ENCODE results near the gene FAM174A. TPM values are rescaled to one million over a fixed set of nuclear protein-coding genes. Genes with fewer than 3 reads are reported as not detected.

FAM174A gene
- total RNA-seq, 3 donors from 2014 or later (not counting 1 experiment from before 2014, with no cell fraction given) = 10.2 to 13.0 (median 10.4) TPM

DNA sequence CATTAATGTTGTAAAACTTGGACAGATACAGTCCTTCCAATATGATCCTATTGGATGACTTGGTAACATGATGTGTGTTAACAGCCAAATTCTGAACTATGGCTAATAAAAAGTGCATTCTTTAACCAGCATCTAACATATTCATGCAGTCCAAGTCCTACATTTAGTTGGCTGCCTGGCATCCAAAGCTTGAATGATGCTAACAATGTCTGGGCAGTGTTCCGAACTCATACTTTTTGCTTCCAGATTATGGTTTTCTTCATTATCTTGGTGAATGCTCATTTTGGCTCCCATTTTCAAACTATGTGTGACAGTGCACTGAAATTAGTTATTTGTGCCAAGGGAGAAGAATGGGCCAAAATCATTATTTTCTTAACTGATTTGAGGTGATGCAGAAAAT is 2.8 kb downstream of the FAM174A start:
- Histone ChIP-seq H3K4me3 (ENCODE audit: low read length) (no peak overlapping the region), H3K4me1 (ENCODE audit: control insufficient read depth, insufficient read depth, low read length) (peaks cover 9% of the 10 kb centered on the region)

DNA sequence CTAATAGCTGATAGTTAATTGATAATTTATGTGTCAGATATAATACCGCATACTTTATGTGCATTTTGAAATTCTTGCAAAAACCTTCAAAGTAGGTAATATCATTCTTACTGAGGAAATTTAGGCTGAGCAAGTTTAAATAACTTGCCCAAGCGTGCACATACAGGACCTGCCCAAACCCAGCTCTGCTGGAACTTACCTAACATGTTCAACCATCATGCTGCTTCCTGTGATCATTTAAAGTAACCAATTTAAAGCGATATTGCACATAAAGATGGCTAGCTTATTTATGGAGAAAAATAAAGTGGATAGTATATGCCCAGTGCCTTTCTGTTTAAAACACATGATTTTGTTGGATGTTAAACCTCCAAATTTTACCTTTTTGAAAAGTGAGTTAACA is 4.3 kb downstream of the FAM174A start:
- no peaks in the 10 kb centered on the region for H3K36me3 Mint-ChIP-seq
- DNase-seq (no peak), ATAC-seq (no peak)
- H3K9me3 Mint-ChIP-seq = no peaks in the 10 kb centered on the region
- H3K4me1 Mint-ChIP-seq = peaks cover 38 to 53% of the 10 kb centered on the region in 2 donors
- no peak overlapping the region for H3K4me3 Mint-ChIP-seq
- no peak overlapping the region for H3K27ac Mint-ChIP-seq
- peaks cover 9% of the 10 kb centered on the region for H3K4me1 ChIP-seq (ENCODE audit: control insufficient read depth, insufficient read depth, low read length)
- intact Hi-C loops (cut with micrococcal nuclease) = no loop called here
- H3K36me3 ChIP-seq (ENCODE audit: control insufficient read depth, insufficient read depth, low read length) = no peaks in the 10 kb centered on the region
- 93% methylated on average over 2 of the region's 3 CpGs for WGBS (ENCODE audit: insufficient coverage)
- TF ChIP-seq, protein P1, sequence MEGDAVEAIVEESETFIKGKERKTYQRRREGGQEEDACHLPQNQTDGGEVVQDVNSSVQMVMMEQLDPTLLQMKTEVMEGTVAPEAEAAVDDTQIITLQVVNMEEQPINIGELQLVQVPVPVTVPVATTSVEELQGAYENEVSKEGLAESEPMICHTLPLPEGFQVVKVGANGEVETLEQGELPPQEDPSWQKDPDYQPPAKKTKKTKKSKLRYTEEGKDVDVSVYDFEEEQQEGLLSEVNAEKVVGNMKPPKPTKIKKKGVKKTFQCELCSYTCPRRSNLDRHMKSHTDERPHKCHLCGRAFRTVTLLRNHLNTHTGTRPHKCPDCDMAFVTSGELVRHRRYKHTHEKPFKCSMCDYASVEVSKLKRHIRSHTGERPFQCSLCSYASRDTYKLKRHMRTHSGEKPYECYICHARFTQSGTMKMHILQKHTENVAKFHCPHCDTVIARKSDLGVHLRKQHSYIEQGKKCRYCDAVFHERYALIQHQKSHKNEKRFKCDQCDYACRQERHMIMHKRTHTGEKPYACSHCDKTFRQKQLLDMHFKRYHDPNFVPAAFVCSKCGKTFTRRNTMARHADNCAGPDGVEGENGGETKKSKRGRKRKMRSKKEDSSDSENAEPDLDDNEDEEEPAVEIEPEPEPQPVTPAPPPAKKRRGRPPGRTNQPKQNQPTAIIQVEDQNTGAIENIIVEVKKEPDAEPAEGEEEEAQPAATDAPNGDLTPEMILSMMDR (IDR thresholded peaks at IDR 0.05) = no peak
- no peak overlapping the region for H3K4me3 ChIP-seq (ENCODE audit: low read length)
- no peaks in the 10 kb centered on the region for H3K9me3 ChIP-seq (ENCODE audit: control insufficient read depth, insufficient read depth, low read length)
- H3K27me3 ChIP-seq (ENCODE audit: control insufficient read depth, insufficient read depth, low read length) = no peaks in the 10 kb centered on the region
- no peaks in the 10 kb centered on the region for H3K27me3 Mint-ChIP-seq (ENCODE audit: low read depth in 2 of 2)
- H3K27ac ChIP-seq (ENCODE audit: low read length) = no peak overlapping the region

More for the DNA sequence above, 2.8 kb downstream of the FAM174A start:
- Histone ChIP-seq H3K36me3 (ENCODE audit: control insufficient read depth, insufficient read depth, low read length) (no peaks in the 10 kb centered on the region), H3K27me3 (ENCODE audit: control insufficient read depth, insufficient read depth, low read length) (no peaks in the 10 kb centered on the region), H3K27ac (ENCODE audit: low read length) (no peak overlapping the region), H3K9me3 (ENCODE audit: control insufficient read depth, insufficient read depth, low read length) (no peaks in the 10 kb centered on the region)
- WGBS (ENCODE audit: insufficient coverage) = 100% methylated on average over 1 of the region's 1 CpG
- Mint-ChIP-seq H3K4me3 (no peak overlapping the region), H3K36me3 (no peaks in the 10 kb centered on the region), H3K4me1 (peaks cover 38 to 53% of the 10 kb centered on the region in 2 donors), H3K27ac (no peak overlapping the region), H3K9me3 (no peaks in the 10 kb centered on the region), H3K27me3 (ENCODE audit: low read depth in 2 of 2) (peaks cover 0 to 2% of the 10 kb centered on the region in 2 donors)
- DNase-seq (no peak), ATAC-seq (no peak)
- TF ChIP-seq, protein P1 (IDR thresholded peaks at IDR 0.05) = no peak
- intact Hi-C loops (cut with micrococcal nuclease) = no loop called here

DNA sequence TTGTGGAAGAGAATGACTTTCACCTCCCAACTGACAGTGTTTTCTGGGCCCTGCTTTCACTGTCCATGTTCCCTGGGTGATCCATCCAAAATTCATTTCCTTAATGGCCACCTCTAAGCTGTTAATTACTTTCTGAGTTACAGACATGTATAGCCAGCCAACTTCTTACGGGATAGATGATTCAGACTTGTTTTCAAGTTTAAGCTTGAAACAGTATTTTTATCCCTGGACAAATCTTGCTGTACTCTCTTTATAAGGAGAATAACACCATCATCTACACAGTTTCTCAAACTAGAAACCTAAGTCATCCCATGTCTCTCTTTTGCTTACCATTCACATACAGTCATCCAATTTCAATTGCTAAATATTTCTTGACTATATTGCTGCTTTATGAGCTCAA is 6.9 kb downstream of the FAM174A start:
- H3K27ac ChIP-seq (ENCODE audit: low read length) = no peak overlapping the region
- no peaks in the 10 kb centered on the region for H3K9me3 Mint-ChIP-seq

DNA sequence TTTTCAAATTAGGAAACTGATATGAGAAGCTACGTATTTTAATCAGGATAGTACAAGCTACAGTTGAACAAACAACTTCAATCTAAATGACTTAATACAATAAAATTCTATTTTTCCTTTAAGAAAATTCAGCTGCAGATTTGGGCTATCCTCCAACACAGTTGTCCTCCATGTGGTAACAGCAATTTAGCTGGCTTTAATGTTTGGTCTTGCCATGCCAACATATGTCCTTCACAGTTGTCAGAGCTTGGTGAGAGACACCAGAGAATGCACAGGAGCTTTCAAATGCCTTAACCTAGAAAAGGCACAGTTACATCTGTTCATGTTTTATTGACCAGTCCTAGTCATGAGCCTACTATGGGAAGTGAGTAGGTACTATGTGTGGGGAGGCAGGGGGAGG is 10.8 kb downstream of the FAM174A start:
- ATAC-seq = no peak
- H3K27ac Mint-ChIP-seq = no peak overlapping the region
- Histone ChIP-seq H3K27me3 (ENCODE audit: control insufficient read depth, insufficient read depth, low read length) (no peaks in the 10 kb centered on the region), H3K4me1 (ENCODE audit: control insufficient read depth, insufficient read depth, low read length) (no peaks in the 10 kb centered on the region), H3K9me3 (ENCODE audit: control insufficient read depth, insufficient read depth, low read length) (no peaks in the 10 kb centered on the region), H3K27ac (ENCODE audit: low read length) (no peak overlapping the region), H3K4me3 (ENCODE audit: low read length) (no peak overlapping the region), H3K36me3 (ENCODE audit: control insufficient read depth, insufficient read depth, low read length) (no peaks in the 10 kb centered on the region)
- H3K4me3 Mint-ChIP-seq = no peak overlapping the region
- DNase-seq = no peak
- TF ChIP-seq, protein P1 (IDR thresholded peaks at IDR 0.05) = no peak
- intact Hi-C loops (cut with micrococcal nuclease) = no loop called here
- no peaks in the 10 kb centered on the region for H3K27me3 Mint-ChIP-seq (ENCODE audit: low read depth in 2 of 2)
- peaks cover 15 to 26% of the 10 kb centered on the region in 2 donors for H3K4me1 Mint-ChIP-seq
- 100% methylated on average over 1 of the region's 1 CpG for WGBS (ENCODE audit: insufficient coverage)
- H3K36me3 Mint-ChIP-seq = no peaks in the 10 kb centered on the region
- H3K9me3 Mint-ChIP-seq = no peaks in the 10 kb centered on the region

More for the DNA sequence above, 6.9 kb downstream of the FAM174A start:
- no peaks in the 10 kb centered on the region for H3K4me1 ChIP-seq (ENCODE audit: control insufficient read depth, insufficient read depth, low read length)
- no peak overlapping the region for H3K4me3 Mint-ChIP-seq
- no peak overlapping the region for H3K4me3 ChIP-seq (ENCODE audit: low read length)
- DNase-seq = no peak
- H3K36me3 Mint-ChIP-seq = no peaks in the 10 kb centered on the region
- intact Hi-C loops (cut with micrococcal nuclease) = no loop called here
- H3K9me3 ChIP-seq (ENCODE audit: control insufficient read depth, insufficient read depth, low read length) = no peaks in the 10 kb centered on the region
- no peaks in the 10 kb centered on the region for H3K27me3 ChIP-seq (ENCODE audit: control insufficient read depth, insufficient read depth, low read length)
- WGBS (ENCODE audit: insufficient coverage) = 100% methylated on average over 1 of the region's 1 CpG
- TF ChIP-seq, protein P1 (IDR thresholded peaks at IDR 0.05) = no peak
- peaks cover 17 to 28% of the 10 kb centered on the region in 2 donors for H3K4me1 Mint-ChIP-seq
- no peaks in the 10 kb centered on the region for H3K36me3 ChIP-seq (ENCODE audit: control insufficient read depth, insufficient read depth, low read length)
- no peak for ATAC-seq
- no peaks in the 10 kb centered on the region for H3K27me3 Mint-ChIP-seq (ENCODE audit: low read depth in 2 of 2)
- no peak overlapping the region for H3K27ac Mint-ChIP-seq
